ENCODE measurements around the gene RIT2.

The RIT2 gene

DNA sequence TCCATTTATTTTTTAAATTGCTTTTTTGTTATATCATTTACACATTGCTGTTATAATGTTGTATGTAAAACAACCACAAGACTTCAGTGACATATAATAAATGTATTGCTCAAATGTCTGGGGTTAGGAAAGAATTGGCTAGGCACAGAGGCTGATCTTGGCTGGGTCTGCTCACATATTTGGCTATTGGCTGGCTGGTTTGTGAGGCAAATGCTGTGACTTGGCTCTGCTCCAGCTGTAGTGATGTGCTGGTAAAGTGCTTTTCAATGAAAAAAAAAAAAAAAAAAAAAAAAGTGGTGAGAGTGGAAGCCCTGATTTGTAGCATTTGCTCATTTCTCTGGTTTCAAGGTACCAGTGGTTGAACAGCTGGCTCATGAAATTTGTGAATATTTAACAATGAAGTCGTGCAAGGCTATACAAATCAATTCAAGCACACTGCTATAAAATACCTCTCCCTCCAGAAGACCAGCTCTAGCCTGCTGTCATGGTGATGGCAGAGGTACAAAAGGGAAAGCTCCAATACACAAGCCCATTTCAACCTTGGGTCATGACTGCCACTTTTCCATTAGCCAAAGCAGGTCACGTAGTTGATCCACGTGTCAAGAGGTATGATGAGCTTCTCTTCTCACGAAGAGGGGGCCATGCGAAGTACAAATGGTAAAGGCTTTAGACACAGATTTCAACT lies 43.7 kb upstream of the RIT2 start:
- Histone ChIP-seq H3K27ac (no peak overlapping the region), H3K79me2 (ENCODE audit: insufficient read depth, low read depth) (no peaks in the 10 kb centered on the region), H3K4me1 (ENCODE audit: low read depth, poor library complexity, severe bottlenecking) (no peaks in the 10 kb centered on the region), H2AFZ (ENCODE audit: low read depth) (no peak overlapping the region), H3K36me3 (ENCODE audit: insufficient read depth) (no peaks in the 10 kb centered on the region), H3K4me2 (no peak overlapping the region), H3K9ac (no peak overlapping the region), H3K27me3 (ENCODE audit: insufficient read depth, low read depth) (no peaks in the 10 kb centered on the region), H3K4me3 (IDR thresholded peaks at IDR 0.05; ENCODE audit: insufficient read depth, low read depth, low read length) (no peak overlapping the region), H4K20me1 (ENCODE audit: insufficient read depth) (no peaks in the 10 kb centered on the region)
- TF ChIP-seq, protein P1, sequence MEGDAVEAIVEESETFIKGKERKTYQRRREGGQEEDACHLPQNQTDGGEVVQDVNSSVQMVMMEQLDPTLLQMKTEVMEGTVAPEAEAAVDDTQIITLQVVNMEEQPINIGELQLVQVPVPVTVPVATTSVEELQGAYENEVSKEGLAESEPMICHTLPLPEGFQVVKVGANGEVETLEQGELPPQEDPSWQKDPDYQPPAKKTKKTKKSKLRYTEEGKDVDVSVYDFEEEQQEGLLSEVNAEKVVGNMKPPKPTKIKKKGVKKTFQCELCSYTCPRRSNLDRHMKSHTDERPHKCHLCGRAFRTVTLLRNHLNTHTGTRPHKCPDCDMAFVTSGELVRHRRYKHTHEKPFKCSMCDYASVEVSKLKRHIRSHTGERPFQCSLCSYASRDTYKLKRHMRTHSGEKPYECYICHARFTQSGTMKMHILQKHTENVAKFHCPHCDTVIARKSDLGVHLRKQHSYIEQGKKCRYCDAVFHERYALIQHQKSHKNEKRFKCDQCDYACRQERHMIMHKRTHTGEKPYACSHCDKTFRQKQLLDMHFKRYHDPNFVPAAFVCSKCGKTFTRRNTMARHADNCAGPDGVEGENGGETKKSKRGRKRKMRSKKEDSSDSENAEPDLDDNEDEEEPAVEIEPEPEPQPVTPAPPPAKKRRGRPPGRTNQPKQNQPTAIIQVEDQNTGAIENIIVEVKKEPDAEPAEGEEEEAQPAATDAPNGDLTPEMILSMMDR (conservative IDR thresholded peaks at IDR 0.05; ENCODE audit: low read depth, low read length), result no peak

DNA sequence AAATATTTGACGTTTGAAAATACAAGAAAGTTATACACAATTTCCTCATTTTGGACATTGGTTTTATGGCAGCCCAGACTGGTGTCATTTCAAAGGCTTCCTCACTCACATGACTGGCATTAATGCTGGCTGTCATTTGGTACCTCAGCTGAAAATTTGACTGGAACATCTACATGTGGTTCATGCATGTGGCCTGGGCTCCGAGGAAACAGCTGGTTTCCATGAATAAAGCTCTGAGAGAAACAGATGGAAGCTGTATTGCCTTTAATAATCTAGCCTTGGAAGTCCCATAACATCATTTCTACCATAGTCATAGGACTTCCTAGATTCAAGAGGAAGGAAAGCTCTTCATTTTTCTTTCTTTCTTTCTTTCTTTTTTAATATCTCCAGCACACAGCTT lies 42.9 kb upstream of the RIT2 start:
- TF ChIP-seq, protein P1 (conservative IDR thresholded peaks at IDR 0.05; ENCODE audit: low read depth, low read length), result no peak
- H3K27ac ChIP-seq, result no peak overlapping the region
- no peaks in the 10 kb centered on the region for H3K36me3 ChIP-seq (ENCODE audit: insufficient read depth)
- no peak overlapping the region for H2AFZ ChIP-seq (ENCODE audit: low read depth)
- H3K4me3 ChIP-seq (IDR thresholded peaks at IDR 0.05; ENCODE audit: insufficient read depth, low read depth, low read length), result no peak overlapping the region
- no peaks in the 10 kb centered on the region for H3K4me1 ChIP-seq (ENCODE audit: low read depth, poor library complexity, severe bottlenecking)
- H3K4me2 ChIP-seq, result no peak overlapping the region
- no peaks in the 10 kb centered on the region for H4K20me1 ChIP-seq (ENCODE audit: insufficient read depth)
- no peak overlapping the region for H3K9ac ChIP-seq
- no peaks in the 10 kb centered on the region for H3K79me2 ChIP-seq (ENCODE audit: insufficient read depth, low read depth)
- H3K27me3 ChIP-seq (ENCODE audit: insufficient read depth, low read depth), result no peaks in the 10 kb centered on the region

DNA sequence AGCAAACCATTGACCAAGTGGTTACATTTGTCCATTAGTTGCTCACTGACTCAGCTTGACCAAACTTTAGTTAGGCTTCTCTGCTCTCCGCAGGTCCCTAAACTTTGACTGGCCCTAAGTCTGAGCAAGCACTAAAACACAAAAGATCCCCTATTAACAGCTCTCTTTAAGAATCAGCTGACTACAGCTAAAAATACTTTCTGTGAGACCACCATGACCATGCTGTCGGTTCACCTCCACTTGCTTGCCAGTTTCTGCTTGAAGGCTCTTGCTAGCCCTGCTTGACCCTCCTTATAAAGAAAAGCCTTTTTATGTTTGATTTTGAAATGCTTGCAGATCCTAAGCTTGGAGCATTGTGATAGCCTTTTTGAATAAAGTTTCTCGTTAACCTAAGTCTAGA lies 40.4 kb upstream of the RIT2 start:
- H3K27ac ChIP-seq, result no peak overlapping the region
- H3K4me2 ChIP-seq, result no peak overlapping the region
- no peak overlapping the region for H3K4me3 ChIP-seq (IDR thresholded peaks at IDR 0.05; ENCODE audit: insufficient read depth, low read depth, low read length)
- H3K4me1 ChIP-seq (ENCODE audit: low read depth, poor library complexity, severe bottlenecking), result no peaks in the 10 kb centered on the region
- no peaks in the 10 kb centered on the region for H3K27me3 ChIP-seq (ENCODE audit: insufficient read depth, low read depth)
- TF ChIP-seq, protein P1 (conservative IDR thresholded peaks at IDR 0.05; ENCODE audit: low read depth, low read length), result no peak
- no peaks in the 10 kb centered on the region for H3K79me2 ChIP-seq (ENCODE audit: insufficient read depth, low read depth)
- H3K36me3 ChIP-seq (ENCODE audit: insufficient read depth), result no peaks in the 10 kb centered on the region
- H3K9ac ChIP-seq, result no peak overlapping the region
- H2AFZ ChIP-seq (ENCODE audit: low read depth), result no peak overlapping the region
- H4K20me1 ChIP-seq (ENCODE audit: insufficient read depth), result no peaks in the 10 kb centered on the region

DNA sequence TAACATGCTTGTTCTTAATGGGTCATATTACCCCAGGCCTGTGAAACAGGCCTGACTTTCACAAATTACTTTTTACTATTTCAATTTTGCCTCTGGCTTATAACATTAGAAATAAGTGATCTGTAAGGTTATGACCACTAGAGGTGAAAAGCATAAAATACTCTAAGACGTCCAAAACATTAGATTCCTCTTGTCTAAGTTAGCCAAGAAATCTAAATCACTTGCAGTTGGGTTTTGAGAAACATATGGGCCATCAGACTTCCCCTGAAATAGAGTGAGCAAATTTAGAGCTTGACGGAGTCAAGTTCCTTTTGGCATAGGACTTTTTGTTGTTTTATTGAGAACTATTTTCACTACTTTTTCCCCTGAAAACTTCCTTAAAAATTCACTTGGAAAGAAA lies 32.7 kb upstream of the RIT2 start:
- Histone ChIP-seq H3K4me1 (ENCODE audit: low read depth, poor library complexity, severe bottlenecking) (no peaks in the 10 kb centered on the region), H3K36me3 (ENCODE audit: insufficient read depth) (no peaks in the 10 kb centered on the region), H3K79me2 (ENCODE audit: insufficient read depth, low read depth) (no peaks in the 10 kb centered on the region), H3K9ac (no peak overlapping the region), H3K27me3 (ENCODE audit: insufficient read depth, low read depth) (no peaks in the 10 kb centered on the region), H3K4me2 (no peak overlapping the region), H2AFZ (ENCODE audit: low read depth) (no peak overlapping the region), H3K27ac (no peak overlapping the region), H3K4me3 (IDR thresholded peaks at IDR 0.05; ENCODE audit: insufficient read depth, low read depth, low read length) (no peak overlapping the region), H4K20me1 (ENCODE audit: insufficient read depth) (no peaks in the 10 kb centered on the region)
- TF ChIP-seq, protein P1 (conservative IDR thresholded peaks at IDR 0.05; ENCODE audit: low read depth, low read length), result no peak

Measured in KMS-11 (cell line).